T-helper 1 cell (primary cell): ENCODE measurements around the gene ACTR3C.
"Not testable (repeated sequence)": the region's sequence is repeated elsewhere in the genome, so short reads cannot be mapped to it uniquely, and the experiment has no call there.

ENCODE experiments used
- DNase-seq, 5 donors: peaks; one replicate each; pipeline ENCODE4 v3.0.0-alpha.2; 2012 to 2020

Gene ACTR3C

DNA sequence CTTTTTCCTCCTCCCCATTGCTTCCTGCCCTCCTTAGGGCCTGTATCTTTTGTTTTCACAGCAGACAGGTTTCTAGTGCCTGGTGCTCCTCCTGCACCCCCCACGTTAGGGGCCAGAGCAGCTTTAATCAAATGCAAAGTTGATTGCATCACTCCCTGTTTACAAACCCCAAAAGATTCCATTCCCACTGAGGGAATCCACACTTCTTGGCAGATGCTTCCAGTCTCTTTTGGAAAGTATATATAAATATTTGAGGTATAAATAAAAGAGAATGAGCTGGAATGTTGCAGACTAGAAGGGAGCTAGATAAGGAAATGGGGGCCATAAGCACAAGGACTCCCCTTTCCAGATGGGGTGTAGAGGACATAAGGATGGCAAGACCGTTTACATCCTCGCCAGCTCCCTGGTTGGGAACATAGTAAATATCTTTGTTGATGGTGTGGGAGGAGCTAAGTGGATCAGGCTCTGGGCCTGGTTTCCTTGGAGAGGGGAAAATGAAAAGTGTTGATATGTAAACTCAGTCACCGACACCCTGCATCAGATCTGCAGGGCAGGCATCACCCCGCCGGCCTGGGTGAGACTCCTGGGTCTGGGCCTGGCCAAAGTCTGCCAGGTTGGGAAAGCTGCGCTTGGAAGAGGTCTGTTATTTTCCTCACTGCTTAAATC is 11.9 kb upstream of the ACTR3C start:
- DNase-seq, result no peak

DNA sequence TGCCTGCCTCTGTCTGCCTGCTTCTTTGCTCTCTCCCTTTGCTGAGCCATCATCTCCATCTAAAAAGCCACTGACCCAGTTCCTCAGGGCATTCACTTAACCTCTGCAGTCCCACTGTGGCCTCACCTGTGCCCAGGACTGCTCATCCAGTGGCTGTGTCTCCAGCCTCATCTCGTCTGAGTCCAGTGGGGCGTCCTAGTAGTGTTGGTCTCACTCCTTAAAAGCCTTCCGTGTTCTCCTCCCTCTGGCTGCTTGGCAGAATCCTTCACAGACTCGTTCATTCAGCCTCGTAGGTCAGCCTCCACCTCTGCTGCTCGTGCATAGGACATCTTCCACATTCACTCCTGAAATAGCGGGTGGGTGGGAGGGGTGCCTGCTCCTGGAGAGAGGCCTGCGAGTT is 10.8 kb upstream of the ACTR3C start:
- DNase-seq, result no peak

DNA sequence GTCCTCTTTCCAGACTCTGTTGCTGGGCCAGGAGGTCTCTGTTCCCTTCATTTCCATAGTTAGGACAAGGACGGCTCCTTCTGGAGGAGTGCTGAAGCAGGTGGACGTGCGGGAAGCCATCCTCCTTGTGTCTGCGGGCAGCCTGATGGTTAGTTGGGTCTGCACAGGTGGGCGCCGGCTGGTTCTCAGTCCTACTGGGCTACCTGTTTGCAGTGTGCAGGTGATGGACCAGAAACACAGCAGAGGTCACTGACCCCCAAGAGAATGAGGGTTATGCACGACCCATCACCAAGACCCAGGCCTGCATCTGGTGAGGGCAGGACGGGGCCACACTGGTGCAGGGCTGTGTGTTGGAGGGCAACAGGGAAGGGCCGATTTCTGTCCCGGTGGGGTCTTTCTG is 10.3 kb upstream of the ACTR3C start:
- no peak for DNase-seq

DNA sequence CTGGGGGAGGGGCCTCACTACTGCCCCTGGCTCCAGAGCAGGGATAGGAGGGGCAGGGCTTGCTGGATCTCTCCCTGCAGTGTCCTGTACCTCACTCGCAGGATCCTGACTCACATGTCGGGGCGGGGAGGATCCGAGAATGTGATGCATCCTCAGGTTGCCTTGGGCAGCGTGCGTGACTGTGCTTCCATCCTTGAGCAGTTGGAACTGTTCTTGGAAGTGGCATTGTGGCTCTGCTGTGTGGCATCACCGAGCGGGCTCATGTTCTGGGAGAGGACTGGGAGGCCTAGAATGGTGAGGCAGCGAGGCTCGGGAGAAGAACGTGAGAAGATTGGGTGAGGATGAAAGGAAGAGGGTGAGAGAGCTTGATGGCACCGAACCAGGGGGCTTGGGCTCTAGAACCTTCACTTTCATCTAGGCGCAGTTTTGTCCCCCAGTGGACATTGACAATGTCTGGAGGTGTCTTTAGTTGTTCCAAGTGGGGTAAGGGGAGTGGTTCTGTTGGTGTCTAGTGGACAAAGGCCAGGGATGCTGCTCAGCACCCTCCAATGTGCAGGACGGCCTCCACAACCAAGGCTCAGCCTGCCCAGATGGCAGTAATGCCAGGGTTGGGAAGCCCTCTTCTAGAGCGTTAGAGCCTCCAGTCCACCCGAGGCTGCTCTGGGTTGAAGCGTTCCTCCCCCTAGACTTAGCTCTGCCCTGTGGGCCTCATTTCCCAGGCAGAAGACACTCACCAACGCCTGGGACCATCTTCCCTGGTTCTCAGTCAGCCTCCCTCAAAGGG is 9.7 kb upstream of the ACTR3C start:
- DNase-seq, result no peak

DNA sequence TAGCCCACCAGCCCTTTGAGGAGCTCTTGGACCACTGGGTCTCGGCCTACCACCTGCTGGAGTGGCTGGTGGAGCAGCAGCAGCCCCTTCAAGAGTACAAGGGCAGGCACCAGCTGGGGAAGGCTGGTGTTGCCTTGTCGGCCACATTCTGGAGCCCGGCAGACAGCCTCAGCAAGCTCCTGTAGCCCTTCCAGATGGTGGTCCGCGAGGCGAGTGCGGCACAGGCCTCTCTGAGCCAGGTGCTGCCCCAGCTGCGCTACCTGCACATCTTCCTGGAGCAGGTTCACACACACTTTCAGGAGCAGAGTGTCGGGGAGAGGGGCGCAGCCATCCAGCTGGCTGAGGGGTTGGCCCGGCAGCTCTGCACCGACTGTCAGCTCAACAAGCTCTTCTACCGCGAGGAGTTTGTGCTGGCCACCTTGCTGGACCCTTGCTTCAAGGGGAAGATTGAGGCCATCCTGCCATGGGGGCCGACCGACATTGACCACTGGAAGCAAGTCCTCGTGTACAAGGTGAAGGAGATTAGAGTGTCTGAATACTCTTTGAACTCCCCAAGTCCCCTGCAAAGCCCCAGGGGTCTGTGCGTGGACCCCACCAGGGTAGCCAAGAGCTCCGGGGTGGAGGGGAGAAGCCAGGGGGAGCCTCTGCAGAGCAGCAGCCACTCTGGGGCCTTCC is 7.0 kb upstream of the ACTR3C start:
- no peak for DNase-seq

DNA sequence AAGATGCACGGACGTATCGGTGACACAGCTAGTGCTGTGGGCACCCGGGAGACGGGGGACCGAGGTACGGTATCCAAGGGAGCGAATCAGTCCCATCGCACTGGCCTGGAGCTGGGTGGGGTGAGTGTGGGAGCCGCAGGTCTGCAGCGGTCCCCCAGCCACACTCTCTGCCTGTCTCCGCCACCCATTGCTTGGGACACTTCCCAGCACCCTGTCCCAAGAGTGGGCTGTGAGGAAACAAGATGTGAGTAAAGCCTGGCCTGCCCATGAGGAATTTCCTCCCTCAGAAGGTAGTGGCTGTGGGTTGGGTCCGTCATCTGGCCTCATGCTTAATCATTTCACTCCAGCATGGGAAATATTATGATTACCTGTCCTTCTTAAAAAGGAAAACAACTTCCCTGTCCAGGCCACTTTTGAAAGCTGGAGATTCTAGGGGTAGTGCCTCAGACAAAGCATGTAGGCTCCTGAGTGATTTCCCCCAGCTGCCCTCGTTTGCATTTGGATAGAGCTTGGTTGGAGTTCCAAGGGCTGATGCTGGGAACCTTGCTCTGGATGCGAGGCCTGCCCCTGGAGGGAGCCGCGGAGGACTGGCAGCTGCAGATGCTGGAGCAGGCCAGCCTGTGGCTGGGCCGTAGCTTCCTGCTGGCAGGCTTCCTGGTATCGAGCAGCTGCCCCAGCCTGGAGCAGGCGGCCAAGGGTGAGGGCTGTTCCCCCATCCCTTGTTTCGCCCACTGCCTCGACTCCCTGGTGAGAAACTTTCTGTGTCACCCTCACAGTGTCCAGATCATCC is 6.2 kb upstream of the ACTR3C start:
- no peak for DNase-seq

DNA sequence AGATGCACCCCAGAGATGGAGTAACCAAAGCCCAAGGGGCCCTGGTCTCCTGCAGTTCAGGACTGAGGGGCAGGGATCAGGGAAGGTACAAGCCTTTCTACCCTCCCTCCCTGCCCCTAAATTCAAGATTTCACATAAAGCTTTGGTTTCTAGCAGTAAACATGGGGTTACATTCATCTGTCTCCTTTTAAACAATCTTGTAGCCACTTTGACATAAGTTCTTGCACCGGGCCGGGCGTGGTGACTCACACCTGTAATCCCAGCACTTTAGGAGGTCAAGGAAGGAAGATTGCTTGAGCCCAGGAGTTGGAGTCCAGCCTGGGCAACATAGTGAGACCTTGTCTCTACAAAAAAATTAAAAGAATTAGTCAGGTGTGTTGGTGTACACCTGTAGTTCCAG is 4.0 kb upstream of the ACTR3C start:
- no peak for DNase-seq

DNA sequence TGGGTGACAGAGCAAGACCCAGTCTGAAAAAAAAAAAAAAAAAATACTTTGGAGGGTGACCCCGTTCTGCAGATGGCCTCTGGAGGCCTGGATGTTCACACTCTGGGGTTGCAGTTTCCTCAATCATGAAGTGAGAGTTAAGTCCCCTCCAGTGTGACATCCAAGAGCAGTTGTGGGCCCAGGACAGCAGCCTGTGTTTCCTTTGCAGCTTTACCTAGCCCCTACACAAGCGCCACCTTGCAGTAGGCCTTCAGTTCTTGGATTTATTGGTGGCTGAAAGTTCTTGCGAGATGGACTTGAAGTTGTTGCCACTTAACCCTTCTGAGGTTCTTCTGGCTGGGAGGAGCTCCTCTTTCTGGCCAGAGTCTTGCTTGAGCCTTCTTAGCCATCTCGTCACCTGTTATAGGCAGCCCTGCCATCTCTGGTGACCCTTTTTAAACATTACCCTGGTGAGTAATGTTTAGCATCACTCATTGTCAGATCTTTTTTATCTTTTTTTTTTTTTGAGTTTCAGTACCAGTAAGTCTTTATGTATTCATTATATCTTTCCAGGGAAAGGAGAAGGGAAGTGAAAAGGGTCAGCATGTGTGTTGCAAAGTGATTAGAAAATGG is 3.4 kb upstream of the ACTR3C start:
- no peak for DNase-seq

DNA sequence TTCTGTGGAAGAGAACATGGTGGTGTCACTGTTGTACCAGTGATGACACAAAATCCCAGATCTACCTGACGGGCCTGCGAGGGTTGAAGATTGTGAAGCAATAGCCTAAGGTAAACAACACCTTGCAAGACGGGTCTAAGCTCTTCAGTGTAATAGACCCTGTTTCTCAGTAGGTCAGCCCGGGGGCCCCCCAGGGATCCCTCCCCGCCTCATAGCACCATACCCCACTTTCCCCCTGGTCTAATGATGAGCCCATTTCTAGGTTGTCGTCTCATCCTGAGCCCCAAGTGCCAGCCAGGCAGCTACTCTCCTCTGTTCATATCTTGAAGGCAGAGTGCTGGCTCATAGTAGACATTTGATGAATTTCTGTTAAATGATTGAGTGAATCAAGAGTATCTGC is 2.6 kb upstream of the ACTR3C start:
- no peak for DNase-seq

DNA sequence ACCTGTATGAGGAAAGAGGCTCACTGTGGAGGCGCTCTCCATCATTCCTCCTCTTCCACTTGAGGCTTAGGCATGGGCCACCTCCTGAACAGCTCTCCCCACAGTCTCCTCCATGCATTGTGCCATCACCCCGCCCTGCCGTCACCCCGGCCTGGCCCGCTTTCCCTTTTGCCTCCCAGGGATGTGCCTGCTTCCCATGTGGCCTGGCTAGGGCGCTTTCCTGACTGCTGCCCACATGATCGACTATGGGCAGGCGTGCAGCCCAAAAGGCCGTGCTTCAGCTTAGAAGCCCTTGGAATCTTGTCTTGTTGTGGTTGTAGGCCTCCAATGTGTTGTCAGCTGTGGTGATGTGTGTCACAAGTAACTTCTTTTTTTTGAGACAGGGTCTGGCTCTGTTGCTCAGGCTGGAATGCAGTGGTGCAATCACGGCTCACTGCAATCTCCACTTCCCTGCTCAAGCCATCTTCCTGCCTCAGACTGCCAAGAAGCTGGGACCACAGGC is 1.8 kb upstream of the ACTR3C start:
- DNase-seq, result no peak

DNA sequence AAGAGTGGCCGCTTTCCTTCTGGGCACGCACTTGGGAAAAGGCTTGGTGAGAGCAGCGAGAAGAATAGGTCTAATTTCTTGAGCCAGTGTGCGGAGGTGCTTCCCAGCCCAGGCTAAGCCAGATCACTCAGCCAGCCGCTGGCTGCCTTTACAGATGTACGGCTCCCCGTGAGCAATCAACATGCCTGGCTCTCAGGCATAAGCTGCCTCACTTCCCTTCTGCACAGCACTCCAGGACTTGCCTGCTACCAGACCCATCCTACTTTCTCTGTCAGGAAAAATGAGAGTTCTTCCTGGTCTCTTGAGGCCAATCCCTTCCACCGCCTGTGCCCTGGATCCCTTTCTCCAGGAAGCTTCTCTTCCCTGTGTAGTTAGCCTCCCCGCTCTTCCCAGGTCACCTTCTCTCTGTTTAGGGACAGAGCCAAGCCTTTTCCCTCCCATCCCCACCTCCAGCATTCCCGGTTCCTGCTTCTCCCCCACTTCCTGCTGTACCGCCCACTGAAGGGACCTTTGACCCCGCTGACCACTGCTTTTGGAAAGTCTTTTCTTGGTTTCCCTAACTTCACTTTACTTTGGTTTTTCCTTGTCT is 1.1 kb upstream of the ACTR3C start:
- DNase-seq, result no peak

DNA sequence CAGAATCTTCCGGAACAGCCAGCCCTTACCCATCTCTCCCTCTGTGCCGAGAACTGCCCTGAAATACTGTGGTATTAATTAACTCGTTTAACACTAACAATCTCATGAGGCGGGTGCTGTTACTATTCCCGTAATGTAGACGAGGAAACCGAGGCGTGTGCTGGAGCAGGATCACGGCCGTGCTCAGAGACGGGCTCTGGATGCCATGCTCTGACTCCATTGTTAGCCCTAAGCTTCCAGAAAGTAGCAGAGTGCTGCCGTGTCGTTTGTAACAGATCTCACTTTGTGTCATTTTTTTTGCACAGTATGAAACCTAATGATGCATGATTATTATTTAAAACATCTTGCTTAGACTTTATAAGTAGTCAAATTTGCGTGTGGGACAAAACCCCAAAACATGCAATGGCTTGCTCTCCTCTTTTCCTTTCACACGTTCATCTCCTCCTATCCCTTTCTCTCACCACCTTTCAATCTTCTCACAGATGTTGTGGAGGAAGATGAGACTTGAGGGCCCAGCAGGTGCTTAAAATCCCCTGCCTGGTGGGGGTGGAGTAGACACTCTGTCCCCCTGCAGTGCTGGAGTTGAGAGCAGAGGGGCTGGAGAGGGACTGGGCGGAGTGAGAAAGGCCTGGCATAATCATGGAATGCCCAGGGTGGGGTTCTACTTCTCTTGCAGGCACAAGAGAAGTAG is 482 bp upstream of the ACTR3C start:
- DNase-seq, result peak in 1 of 5 donors; percentile 50

DNA sequence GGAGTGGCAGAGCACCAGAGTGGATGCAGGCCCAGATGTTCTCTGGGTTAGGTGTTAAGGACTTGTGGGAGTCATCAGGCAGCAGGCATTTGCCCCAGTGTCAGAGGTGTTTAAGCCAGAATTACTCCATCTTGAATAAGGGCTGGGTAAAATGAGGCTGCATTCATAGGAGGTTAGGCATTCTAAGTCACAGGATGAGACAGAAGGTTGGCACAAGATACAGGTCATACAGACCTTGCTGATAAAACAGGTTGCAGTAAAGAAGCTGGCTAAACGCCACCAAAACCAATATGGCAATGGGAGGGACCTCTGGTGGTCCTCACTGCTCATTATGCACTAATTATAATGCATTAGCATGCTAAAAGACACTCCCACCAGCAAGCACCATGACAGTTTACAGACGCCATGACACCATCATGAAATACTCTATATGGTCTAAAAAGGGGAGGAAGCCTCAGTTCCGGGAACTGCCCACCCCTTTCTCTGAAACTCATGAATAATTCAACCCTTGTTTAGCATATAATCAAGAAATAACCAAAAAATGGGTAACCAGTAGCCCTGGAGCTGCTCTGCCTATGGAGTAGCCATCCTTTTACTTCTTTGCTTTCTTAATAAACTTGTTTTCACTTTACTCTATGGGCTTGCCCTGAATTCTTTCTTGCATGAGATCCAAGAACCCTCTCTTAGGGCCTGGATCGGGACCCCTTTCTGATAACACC is 1.1 kb downstream of the ACTR3C start:
- DNase-seq, result peak in 2 of 5 donors; percentile 17 to 90

DNA sequence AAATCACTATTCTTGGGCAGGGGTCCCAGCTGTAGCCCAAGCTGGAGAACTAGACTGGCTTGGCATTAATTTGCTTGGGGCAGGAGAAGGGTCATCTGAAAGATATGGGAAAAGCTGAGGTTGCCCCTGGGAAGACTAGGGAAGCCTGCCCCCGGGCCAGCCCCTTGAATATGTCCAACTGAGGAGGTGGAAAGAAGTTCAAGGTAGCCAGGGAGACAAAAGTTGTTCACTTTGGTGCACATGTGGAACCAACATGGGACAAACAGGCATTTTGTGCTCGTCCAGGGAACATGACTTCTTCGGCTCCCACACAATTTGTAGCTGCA is 1.6 kb downstream of the ACTR3C start:
- no peak for DNase-seq

DNA sequence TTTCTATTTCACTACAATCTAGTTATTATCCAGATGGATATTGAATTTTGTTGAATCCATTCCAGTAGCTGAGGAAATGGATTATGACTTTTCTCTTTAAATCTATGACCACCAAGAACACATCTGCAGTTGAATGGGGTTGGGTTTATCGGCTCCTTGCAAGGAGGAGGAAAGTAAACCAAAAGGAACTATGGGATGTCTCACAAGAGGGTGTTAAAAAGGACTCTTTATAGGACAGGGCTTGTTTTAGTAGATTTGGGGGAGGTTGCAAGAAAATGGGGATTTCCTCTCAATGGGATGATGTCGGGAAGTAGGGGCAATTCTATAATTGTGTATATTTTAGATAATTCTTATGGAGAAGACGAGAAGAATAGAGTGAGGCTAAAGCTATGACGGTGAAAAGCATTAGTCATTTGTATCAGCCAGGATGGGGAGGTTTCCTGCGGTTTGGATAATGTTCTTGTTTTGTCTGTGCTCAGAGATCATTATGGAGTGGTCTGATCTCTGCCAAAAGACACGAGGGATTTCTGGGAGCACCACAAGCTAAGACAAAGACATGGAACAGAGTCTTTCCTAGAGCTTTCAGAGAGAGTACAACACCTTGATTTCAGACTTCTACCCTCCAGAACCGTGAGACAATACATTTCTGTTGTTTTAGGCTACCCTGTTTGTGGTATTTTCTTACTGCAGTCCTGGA is 5.4 kb downstream of the ACTR3C start:
- no peak for DNase-seq

DNA sequence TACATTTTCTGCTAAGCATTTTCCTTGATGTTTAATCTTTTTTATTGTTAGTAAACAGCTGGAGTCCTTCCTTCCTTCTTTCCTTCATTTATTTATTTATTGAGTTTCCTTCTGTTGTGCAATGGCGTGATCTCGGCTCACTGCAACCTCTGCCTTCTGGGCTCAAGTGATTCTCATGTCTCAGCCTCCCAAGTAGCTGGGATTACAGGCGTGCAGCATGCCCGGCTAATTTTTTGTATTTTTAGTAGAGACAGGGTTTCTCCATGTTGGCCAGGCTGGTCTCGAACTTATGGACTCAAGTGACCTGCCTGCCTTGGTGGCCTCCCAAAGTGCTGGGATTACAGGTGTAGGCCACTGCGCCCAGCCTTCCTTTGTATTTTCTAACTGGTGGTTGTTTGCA is 6.4 kb downstream of the ACTR3C start:
- not testable (repeated sequence) for DNase-seq

DNA sequence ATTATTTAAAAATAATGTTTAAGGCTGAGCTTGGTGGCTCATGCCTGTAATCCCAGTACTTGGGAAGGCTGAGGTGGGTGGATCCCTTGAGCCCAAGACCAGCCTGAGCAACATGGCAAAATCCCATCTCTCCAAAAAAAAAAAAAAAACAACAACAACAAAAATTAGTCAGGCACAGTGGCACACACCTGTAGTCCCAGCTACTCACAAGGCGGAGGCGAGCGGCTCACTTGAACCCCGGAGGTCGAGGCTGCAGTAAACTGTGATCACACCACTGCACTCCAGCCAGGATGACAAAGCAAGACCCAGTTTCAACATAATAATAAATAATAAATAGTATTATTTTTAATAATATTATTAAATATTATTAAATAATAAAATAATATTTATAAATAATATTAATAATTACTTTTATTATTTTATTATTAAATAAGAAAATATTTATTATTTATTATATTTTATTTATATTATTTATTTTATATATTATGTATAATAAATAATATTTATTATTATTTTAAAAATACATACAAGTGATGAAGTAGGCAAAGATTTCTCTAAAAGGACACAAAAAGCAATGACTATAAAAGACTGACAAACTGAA is 8.6 kb downstream of the ACTR3C start:
- no peak for DNase-seq

DNA sequence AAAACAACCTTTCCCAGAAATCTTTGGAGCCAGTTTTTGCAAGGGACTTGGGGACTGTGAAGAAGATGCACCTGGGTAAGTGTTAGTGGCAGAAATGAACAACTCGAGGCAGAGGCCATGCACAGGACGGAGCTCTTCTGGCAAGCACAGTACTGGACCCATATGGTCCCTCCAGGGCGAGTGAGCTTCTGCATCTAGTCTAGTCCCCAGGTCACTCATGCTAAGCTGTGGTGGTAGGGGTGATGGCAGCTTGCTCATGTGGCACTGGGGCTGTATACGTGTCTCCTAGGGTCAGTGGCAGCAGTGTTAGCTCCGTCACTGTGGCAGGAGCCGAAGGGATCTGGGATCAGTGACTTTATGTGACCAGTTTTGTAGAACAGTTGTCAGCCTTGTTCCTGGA is 9.5 kb downstream of the ACTR3C start:
- no peak for DNase-seq

DNA sequence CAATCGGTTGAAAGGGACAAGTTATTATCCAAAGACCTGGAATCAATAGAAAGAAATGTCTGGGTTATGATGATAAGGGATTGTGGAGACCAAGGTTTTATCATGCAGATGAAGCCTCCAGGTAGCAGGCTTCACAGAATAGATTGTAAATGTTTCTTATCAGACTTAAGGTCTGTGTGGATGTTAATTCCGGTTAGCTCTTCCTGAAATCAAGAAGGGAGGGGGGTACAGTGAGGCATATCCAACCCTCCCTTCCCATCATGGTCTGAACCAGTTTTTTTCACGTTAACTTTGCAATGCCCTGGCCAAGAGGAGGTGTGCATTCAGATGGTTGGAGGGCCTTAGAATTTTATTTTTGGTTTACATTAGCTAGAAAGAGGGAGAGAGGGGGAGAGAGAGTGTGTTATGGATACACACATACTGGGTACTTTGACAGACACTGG is 10.0 kb downstream of the ACTR3C start:
- DNase-seq, result no peak
